Measurements from ENCODE around the gene ADARB1.

Gene ADARB1

DNA sequence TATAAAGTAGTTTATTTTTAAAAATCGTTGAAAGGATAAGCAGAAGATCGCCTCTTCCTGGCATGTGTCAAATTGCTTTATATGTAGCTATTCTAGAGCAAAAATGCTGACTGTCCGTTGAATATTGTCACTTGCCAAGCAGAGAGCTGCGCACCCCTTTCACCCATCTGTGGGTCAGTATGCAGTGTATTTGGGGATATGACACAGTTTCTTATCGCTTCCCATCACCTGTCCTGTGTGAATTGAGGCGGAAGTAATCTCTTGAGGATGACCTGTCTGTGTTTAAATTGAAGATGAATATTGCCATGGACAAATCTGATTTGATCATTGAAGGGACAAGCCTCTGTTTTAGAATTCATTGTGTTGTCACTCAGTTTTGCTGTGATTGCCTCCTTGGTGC, 161.1 kb downstream of the ADARB1 start:
- no peak for DNase-seq (ENCODE audit: low read depth)
- TF ChIP-seq MYC (IDR thresholded peaks at IDR 0.05; ENCODE audit: low read depth, low read length): no peak
- TF ChIP-seq POLR2A (IDR thresholded peaks at IDR 0.05; ENCODE audit: extremely low read depth, insufficient read length): no peak
- TF ChIP-seq, protein P1, sequence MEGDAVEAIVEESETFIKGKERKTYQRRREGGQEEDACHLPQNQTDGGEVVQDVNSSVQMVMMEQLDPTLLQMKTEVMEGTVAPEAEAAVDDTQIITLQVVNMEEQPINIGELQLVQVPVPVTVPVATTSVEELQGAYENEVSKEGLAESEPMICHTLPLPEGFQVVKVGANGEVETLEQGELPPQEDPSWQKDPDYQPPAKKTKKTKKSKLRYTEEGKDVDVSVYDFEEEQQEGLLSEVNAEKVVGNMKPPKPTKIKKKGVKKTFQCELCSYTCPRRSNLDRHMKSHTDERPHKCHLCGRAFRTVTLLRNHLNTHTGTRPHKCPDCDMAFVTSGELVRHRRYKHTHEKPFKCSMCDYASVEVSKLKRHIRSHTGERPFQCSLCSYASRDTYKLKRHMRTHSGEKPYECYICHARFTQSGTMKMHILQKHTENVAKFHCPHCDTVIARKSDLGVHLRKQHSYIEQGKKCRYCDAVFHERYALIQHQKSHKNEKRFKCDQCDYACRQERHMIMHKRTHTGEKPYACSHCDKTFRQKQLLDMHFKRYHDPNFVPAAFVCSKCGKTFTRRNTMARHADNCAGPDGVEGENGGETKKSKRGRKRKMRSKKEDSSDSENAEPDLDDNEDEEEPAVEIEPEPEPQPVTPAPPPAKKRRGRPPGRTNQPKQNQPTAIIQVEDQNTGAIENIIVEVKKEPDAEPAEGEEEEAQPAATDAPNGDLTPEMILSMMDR (IDR thresholded peaks at IDR 0.05; ENCODE audit: low read depth, low read length): no peak
- TF ChIP-seq, protein P2, sequence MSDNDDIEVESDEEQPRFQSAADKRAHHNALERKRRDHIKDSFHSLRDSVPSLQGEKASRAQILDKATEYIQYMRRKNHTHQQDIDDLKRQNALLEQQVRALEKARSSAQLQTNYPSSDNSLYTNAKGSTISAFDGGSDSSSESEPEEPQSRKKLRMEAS (IDR thresholded peaks at IDR 0.05; ENCODE audit: low read depth, low read length): no peak
- no peak overlapping the region for H3K4me3 ChIP-seq (ENCODE audit: low read depth, low read length)

DNA sequence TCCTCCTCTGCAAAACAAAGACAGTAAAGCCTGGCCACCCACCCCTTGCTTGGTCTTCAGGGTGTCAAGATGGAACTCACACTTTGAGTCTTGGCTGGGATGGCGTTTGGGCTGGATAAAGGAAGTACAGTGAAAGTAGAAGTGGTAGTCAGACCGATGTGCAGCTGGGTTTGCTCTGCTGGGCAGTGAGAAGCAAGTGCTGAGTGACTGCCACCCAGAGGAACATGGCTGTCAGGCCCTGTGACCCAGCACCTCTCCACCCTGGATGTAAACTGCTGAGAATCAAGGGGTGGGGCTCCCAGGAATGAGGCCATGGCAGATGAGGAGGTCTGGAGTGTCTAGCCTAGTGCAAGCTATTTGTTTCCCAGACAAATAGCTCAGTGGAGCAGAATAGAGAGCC, 162.1 kb downstream of the ADARB1 start:
- no peak overlapping the region for H3K4me3 ChIP-seq (ENCODE audit: low read depth, low read length)
- peak; percentile 48 for DNase-seq (ENCODE audit: low read depth)
- TF ChIP-seq MYC (IDR thresholded peaks at IDR 0.05; ENCODE audit: low read depth, low read length): no peak
- TF ChIP-seq, protein P2 (IDR thresholded peaks at IDR 0.05; ENCODE audit: low read depth, low read length): 0 out of 2 replicates have a peak, but pooled peaks have one; percentile 9
- TF ChIP-seq, protein P1 (IDR thresholded peaks at IDR 0.05; ENCODE audit: low read depth, low read length): peak; percentile 19

DNA sequence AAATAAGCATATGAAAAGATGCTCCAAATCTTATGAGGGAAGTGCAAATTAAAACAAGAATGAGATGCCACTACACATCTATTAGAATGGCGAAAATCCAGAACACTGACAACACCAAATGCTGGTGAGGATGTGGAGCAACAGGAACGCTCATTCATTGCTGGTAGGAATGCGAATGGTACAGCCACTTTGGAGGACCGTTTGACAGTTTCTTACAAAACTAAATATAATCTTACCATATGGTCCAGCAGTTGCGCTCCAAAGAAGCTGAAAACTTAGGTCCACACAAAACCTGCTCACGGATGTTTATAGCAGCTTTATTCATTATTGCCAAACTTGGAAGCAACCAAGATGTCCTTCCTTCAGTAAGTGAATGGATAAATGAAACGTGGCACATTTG, 163.0 kb downstream of the ADARB1 start:
- no peak overlapping the region for H3K4me3 ChIP-seq (ENCODE audit: low read depth, low read length)
- no peak for DNase-seq (ENCODE audit: low read depth)
- TF ChIP-seq, protein P2 (IDR thresholded peaks at IDR 0.05; ENCODE audit: low read depth, low read length): no peak
- TF ChIP-seq MYC (IDR thresholded peaks at IDR 0.05; ENCODE audit: low read depth, low read length) (no peak), POLR2A (IDR thresholded peaks at IDR 0.05; ENCODE audit: extremely low read depth, insufficient read length) (no peak)
- TF ChIP-seq, protein P1 (IDR thresholded peaks at IDR 0.05; ENCODE audit: low read depth, low read length): no peak

DNA sequence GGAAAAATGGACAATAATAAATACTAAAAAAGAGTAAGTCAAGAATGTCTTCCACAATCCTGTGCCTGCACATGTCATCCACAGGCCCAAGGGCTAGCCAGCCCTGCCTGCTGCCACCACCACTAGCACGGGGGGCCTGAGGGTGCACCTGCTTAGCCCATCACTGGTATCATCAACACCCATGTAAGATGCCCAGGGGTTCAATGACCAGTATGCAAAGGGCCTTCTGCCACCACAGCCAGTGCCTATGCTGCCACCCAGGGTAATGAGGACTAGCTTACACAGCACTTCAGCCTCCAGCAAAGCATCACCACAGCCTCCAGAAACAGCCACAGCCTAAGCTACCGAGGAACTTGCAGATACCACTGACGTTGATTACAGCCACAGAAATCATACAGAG, 167.0 kb downstream of the ADARB1 start:
- no peak for DNase-seq (ENCODE audit: low read depth)
- H3K4me3 ChIP-seq (ENCODE audit: low read depth, low read length): no peak overlapping the region
- no peak for TF ChIP-seq POLR2A (IDR thresholded peaks at IDR 0.05; ENCODE audit: extremely low read depth, insufficient read length)
- TF ChIP-seq MYC (IDR thresholded peaks at IDR 0.05; ENCODE audit: low read depth, low read length): no peak
- TF ChIP-seq, protein P2 (IDR thresholded peaks at IDR 0.05; ENCODE audit: low read depth, low read length): no peak
- TF ChIP-seq, protein P1 (IDR thresholded peaks at IDR 0.05; ENCODE audit: low read depth, low read length): no peak

DNA sequence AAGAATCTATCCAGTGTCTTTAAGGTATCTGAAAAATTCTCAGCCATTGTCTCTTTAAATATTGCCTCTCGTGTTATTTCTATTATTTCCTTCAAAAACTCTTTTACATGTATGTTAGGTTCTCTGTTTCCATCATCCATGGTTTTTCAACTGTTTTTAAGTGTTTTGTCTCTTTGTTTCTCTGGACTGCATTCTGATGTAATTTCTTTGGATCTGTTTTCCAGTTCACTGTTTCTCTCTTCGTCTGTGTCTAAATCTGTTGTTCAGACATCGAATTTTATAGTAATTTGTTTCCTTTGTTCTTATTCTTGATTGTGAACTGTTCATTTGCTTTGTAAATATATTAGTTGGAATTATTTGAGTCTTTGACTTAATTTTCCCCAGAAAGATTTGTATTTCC, 169.2 kb downstream of the ADARB1 start:
- no peak overlapping the region for H3K4me3 ChIP-seq (ENCODE audit: low read depth, low read length)
- TF ChIP-seq, protein P1 (IDR thresholded peaks at IDR 0.05; ENCODE audit: low read depth, low read length): no peak
- TF ChIP-seq, protein P2 (IDR thresholded peaks at IDR 0.05; ENCODE audit: low read depth, low read length): no peak
- TF ChIP-seq MYC (IDR thresholded peaks at IDR 0.05; ENCODE audit: low read depth, low read length): no peak
- TF ChIP-seq POLR2A (IDR thresholded peaks at IDR 0.05; ENCODE audit: extremely low read depth, insufficient read length): no peak
- no peak for DNase-seq (ENCODE audit: low read depth)

Measured in NB4 (cell line).